ENCODE data around the gene HOXC11. TPM values are rescaled to one million over a fixed set of nuclear protein-coding genes. Genes with fewer than 3 reads are reported as not detected.

The HOXC11 gene
- total RNA-seq, 4 donors from 2014 or later: not detected

- 10 to 17% methylated on average over 16 to 18 of the region's 21 CpGs for WGBS, 2 donors (ENCODE audit: low coverage in 1 of 2)
- H3K27me3 ChIP-seq: peaks cover 100% of the 10 kb centered on the region
- TF ChIP-seq POLR2A (IDR thresholded peaks at IDR 0.05) (no peak), CTCF (IDR thresholded peaks at IDR 0.05) (no peak), EP300 (IDR thresholded peaks at IDR 0.05) (no peak), POLR2AphosphoS5 (IDR thresholded peaks at IDR 0.05) (no peak)
- peaks cover 0 to 32% (median 14%) of the 10 kb centered on the region in 3 donors for H3K4me1 ChIP-seq
- no peaks in the 10 kb centered on the region for H3K36me3 ChIP-seq
- H3K9me3 ChIP-seq: no peaks in the 10 kb centered on the region
- no peak overlapping the region for H3K4me3 ChIP-seq
- H3K27ac ChIP-seq: no peak overlapping the region
- ATAC-seq: no peak
Observed at GRCh38 chr12:53976172-53976822, 3.4 kb downstream of the HOXC11 start.

- no peak for TF ChIP-seq CTCF (IDR thresholded peaks at IDR 0.05)
- TF ChIP-seq EP300 (IDR thresholded peaks at IDR 0.05): no peak
- no peak for TF ChIP-seq POLR2AphosphoS5 (IDR thresholded peaks at IDR 0.05)
- no peak for TF ChIP-seq POLR2A (IDR thresholded peaks at IDR 0.05)
- peaks cover 100% of the 10 kb centered on the region for H3K27me3 ChIP-seq
- no peak overlapping the region for H3K4me3 ChIP-seq
- ATAC-seq: no peak
- H3K27ac ChIP-seq: no peak overlapping the region
- 16% methylated on average over 9 of the region's 9 CpGs for WGBS, 2 donors (ENCODE audit: low coverage in 1 of 2)
- no peaks in the 10 kb centered on the region for H3K9me3 ChIP-seq
- peaks cover 0 to 32% (median 14%) of the 10 kb centered on the region in 3 donors for H3K4me1 ChIP-seq
- H3K36me3 ChIP-seq: no peaks in the 10 kb centered on the region
Observed at GRCh38 chr12:53976823-53977595, 4.1 kb downstream of the HOXC11 start.

GRCh38 chr12:53977596-53978445 is 4.9 kb downstream of the HOXC11 start:
- H3K27me3 ChIP-seq: peaks cover 100% of the 10 kb centered on the region
- no peaks in the 10 kb centered on the region for H3K9me3 ChIP-seq
- WGBS, 2 donors (ENCODE audit: low coverage in 1 of 2): 0 to 3% methylated on average over 7 to 11 of the region's 11 CpGs
- no peak for ATAC-seq
- no peak overlapping the region for H3K27ac ChIP-seq
- TF ChIP-seq EP300 (IDR thresholded peaks at IDR 0.05): no peak
- no peak for TF ChIP-seq CTCF (IDR thresholded peaks at IDR 0.05)
- TF ChIP-seq POLR2AphosphoS5 (IDR thresholded peaks at IDR 0.05): no peak
- TF ChIP-seq POLR2A (IDR thresholded peaks at IDR 0.05): no peak
- peaks cover 0 to 30% (median 14%) of the 10 kb centered on the region in 3 donors for H3K4me1 ChIP-seq
- H3K4me3 ChIP-seq: no peak overlapping the region
- H3K36me3 ChIP-seq: no peaks in the 10 kb centered on the region

DNA sequence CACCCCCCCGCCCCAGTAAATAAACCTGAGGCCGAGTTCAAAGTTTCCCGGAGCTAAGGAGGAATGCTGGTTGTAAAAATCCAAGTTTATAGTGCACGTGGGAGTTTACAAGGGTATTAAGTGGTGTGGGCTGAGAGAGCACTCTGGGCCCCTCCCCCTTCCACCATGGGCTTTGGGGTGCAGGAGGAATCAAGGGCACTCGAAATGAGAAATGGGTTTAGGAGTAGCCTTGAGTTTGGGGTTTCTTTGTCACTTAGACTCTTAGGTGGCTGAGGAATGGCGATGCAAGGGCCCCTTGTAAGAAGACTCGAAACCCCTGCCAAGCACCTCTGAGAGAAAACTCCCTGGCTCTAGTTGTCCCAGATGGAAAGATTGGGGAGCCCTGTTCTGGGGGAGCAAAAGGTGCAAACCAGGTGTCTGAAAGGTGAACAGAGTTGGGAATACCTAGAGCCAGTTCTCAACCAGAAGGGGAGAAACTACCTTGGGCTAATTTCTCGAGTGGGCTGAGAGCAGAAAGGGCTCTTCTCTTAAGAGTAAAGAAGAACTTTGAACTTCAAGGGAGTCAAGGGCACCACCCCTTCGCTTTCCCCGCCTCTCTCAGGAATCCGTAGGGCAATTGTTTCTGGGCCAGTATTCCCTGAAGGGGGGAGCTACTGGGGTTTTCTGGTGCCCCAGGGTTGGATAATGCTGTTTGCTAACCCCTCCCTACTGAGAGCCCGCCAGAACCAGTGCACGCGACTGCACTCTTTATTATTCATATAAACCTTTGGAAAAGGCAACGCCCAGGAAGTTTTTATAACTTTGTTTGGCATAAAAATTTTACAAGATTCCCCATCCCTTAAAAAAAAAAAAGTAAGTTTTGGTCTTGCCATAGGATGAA is 5.8 kb downstream of the HOXC11 start:
- Histone ChIP-seq H3K27me3 (peaks cover 100% of the 10 kb centered on the region), H3K4me3 (no peak overlapping the region), H3K4me1 (peaks cover 0 to 21% (median 9%) of the 10 kb centered on the region in 3 donors), H3K27ac (no peak overlapping the region), H3K9me3 (no peaks in the 10 kb centered on the region), H3K36me3 (no peaks in the 10 kb centered on the region)
- ATAC-seq: no peak
- WGBS, 2 donors (ENCODE audit: low coverage in 1 of 2): 11 to 13% methylated on average over 8 to 15 of the region's 15 CpGs
- no peak for TF ChIP-seq POLR2A (IDR thresholded peaks at IDR 0.05)
- TF ChIP-seq EP300 (IDR thresholded peaks at IDR 0.05): no peak
- TF ChIP-seq CTCF (IDR thresholded peaks at IDR 0.05): no peak
- TF ChIP-seq POLR2AphosphoS5 (IDR thresholded peaks at IDR 0.05): no peak

Measured in gastroesophageal sphincter (tissue), 4 donors.